ENCODE data around the gene AKT2.

DNA sequence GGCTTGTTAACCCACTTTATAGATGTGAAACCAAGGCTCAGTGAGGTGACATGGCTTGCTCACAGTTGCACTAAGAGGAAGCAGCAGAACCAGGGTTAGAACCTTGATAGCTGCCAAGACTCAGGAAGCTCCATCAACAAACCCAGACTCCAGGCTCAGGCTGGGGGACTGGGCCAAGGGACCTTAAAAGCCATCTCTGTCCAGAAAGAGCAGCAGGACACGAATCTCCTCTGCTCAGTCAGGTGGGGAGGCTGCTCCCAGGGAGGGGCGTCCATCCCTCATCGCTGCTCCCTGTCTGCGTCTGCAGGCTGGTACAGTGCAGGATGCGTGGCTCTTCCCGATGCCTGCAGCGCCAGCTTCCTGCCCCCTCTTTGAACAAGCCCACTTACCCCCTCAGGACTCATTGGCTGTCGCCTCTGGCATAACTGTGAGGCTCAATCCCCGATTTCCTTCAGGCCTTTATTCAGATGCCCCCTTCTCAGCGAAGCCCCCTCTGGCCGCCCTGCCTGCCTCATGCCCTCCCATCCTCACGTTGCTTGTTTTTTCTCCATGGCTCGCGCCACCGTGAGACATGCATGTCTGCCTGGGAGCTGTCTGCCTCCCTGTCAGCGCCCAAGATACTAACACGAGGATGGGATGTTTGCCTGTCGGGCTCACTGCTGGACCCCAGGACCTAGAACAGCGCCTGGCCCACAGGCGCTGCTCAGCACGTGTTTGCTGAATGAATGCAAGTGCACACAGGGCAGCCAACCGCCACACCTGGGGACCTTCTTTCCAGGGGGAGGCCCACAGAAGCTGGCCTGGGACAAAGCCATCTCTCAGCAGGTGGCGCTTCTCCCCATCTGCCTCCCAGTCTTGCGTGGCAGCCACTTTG is 21.5 kb downstream of the AKT2 start:
- TF ChIP-seq POLR2A (IDR thresholded peaks at IDR 0.05) = no peak
- no peak for TF ChIP-seq CTCF (IDR thresholded peaks at IDR 0.05 in 4 of 5, conservative IDR thresholded peaks at IDR 0.05 in 1 of 5)

Data from gastrocnemius medialis (tissue), 4 donors.